ENCODE results near the gene JCAD. TPM values are rescaled to one million over a fixed set of nuclear protein-coding genes. Genes with fewer than 3 reads are reported as not detected.

The JCAD gene
- total RNA-seq, 1 experiment from 2014 or later, result not detected

GRCh38 chr10:30079408-30079807, 20.0 kb upstream of the JCAD start:
- in situ Hi-C loops (cut with HindIII; ENCODE audit: low sequenced_read_pairs), result no loop called here
- no peak for DNase-seq (ENCODE audit: low spot score)

DNA sequence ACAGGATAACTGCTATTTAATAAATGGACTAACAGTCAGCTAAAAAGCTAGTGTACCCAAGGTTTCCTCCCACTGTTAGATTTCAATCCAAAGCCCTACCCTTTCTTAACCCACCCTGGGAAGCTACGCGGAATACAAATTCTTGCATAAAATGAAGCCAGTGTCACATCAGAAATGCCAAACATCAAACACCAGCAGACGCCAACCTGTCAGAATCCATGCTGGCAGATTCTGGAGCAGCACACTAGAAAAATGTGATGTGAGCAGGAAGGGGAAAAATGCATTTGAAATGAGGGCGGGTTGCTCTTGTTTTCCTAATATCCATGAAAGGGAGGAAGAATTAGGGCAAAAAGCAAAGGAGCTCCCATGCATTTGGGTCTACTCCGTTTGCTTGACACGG, 16.1 kb upstream of the JCAD start:
- DNase-seq (ENCODE audit: low spot score), result no peak
- in situ Hi-C loops (cut with HindIII; ENCODE audit: low sequenced_read_pairs), result no loop called here

DNA sequence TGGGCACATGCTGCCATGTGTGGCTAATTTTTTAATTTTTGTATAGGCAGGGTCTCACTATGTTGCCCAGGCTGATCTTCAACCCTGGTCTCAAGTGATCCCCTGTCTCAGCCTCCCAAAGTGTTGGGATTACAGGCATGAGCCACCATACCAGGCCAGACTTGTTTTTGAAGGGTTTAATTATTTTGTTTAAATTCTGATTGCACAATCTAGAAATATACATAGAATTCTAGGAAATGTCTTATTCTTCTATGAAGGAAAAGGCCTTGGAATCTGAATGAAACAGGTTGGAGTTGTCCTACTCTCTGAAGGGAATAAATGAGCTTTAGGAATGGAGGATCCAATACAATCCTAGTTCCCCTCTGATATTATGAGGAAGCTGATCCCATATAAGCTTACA, 15.5 kb upstream of the JCAD start:
- DNase-seq (ENCODE audit: low spot score), result no peak
- in situ Hi-C loops (cut with HindIII; ENCODE audit: low sequenced_read_pairs), result no loop called here

DNA sequence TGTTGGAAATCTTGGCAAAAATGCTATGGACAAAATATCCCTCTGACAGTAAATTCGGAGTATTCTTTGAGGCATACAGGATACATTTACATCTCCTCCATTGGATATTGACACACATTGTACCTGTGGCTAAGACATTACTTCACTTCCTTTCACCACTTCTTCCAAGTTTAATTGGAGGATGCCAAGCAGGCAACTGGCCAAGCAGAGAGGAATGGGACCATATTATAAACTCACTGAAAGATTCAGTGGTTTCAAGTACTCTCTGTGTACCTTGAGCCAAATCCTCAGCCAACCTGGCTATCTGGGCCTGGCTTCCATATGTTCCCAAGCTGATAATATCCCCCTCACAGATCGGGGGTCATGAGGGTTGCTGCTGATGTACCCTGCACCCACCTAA, 14.7 kb upstream of the JCAD start:
- in situ Hi-C loops (cut with HindIII; ENCODE audit: low sequenced_read_pairs), result no loop called here
- no peak for DNase-seq (ENCODE audit: low spot score)

DNA sequence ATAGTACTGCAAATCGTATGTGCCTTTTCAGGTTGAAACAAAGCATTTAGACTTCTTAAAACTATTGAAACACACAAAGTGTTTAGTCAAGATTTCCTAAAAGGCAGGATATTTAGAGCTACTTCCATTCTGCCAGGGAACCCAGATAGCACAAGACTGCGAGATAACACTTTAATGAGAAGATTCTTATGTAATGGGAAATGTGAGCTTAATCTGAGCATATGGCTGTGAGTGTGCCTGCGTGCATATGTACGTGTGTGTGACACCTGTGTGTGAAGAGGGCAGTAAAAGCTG, 14.3 kb upstream of the JCAD start:
- in situ Hi-C loops (cut with HindIII; ENCODE audit: low sequenced_read_pairs), result no loop called here
- no peak for DNase-seq (ENCODE audit: low spot score)

DNA sequence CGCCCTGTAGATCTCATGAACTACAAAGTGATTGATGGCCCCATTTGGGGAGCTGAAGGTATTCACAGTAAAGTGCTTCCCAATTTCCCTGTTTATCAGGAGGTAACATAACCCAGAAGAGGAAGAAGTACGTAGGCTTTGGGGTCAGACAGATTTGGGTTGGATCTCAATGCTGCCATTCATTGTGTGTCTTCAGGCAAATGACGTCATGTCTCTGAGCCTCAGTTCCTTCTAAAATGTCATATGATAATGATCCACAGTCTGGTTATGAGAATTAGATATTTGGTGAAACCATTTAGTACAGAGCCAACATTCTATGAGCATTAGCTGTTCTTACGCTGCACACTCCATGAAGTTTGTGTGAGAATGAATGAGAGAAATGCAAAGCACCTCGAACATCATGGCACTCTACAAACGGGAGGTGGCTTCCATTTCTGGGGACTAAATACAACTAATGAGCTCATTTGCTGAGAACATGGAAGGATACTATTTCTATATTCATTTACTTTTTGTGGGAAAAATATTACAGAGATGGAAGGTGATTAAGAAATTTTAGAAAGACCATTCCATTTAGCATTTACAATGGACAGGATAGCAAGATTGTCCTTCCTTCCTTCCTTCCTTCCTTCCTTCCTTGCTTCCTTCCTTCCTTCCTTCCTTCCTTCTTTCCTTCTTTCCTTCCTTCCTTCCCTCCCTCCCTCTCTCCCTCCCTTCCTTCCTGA, 13.8 kb upstream of the JCAD start:
- DNase-seq (ENCODE audit: low spot score), result no peak
- in situ Hi-C loops (cut with HindIII; ENCODE audit: low sequenced_read_pairs), result no loop called here

- in situ Hi-C loops (cut with HindIII; ENCODE audit: low sequenced_read_pairs), result no loop called here
- DNase-seq (ENCODE audit: low spot score), result no peak
Measured at GRCh38 chr10:30072068-30072467, 12.7 kb upstream of the JCAD start.

DNA sequence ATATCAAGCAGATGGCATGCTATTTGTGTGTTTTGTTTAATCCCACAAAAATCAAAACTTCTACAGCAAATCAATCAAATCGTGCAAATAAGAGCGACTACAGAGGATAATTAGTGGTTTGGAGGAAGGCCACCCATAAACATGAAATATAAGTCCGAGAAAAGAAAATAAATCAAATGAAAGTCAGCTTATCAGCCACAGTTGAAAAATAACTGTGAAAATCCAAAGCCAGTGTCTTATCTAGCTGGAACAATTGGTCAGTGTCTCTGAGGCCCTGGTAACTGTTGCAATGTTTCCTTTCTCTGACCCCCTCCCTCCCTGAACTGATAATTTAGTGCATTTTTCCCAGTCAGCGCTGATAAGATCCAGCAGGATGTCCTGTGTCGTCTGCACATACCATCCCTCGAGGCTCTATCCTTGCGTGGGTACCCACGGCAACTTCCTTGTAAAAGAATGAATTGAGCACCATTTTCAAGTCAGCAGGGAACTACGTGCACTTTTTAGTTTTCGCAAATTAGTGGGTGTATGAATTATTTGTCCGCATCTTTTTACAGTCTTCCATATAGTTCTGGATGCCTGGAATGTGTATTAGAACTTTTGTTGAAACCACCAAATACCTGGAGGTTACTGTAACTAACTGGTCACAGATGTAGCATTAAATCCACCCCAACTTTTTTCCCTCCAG, 10.8 kb upstream of the JCAD start:
- in situ Hi-C loops (cut with HindIII; ENCODE audit: low sequenced_read_pairs), result no loop called here
- DNase-seq (ENCODE audit: low spot score), result no peak

DNA sequence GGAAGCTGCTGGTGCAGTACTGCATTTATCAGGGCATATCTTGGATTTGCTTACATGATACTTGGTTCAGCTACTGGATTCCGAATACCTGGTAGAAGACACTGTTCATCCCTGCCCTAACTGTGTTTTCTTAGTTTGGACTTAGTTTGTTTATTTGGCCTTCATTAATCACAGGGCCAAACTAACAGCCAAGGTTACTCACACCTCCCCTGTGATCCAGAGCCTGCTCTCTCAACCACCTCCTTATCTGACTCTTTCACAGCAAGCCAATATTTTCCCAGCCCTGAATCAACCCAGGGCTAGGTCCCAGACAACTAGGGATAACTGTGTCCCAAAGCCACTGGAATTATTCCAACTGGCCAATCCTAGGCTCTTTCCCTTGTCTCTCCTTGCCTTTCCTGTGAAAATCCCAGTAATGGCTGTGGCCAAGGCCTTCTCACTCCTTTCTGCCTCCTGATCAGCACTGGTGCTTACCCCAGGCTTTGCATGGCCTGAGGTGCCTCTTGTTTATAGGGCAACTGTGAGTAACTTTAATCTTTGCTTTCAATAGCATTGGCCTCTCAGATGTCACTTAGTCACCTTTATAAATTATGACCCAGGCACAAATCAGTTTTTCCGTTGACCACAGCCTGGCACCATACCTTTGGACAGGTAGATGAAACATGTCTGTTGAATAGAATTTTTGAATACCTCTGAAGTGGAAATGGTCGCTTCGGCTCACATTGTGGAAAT, 9.3 kb upstream of the JCAD start:
- in situ Hi-C loops (cut with HindIII; ENCODE audit: low sequenced_read_pairs), result no loop called here

GRCh38 chr10:30063099-30063498, 3.7 kb upstream of the JCAD start:
- in situ Hi-C loops (cut with HindIII; ENCODE audit: low sequenced_read_pairs), result no loop called here
- DNase-seq (ENCODE audit: low spot score), result no peak

More for the DNA sequence above, 9.3 kb upstream of the JCAD start:
- no peak for DNase-seq (ENCODE audit: low spot score)

DNA sequence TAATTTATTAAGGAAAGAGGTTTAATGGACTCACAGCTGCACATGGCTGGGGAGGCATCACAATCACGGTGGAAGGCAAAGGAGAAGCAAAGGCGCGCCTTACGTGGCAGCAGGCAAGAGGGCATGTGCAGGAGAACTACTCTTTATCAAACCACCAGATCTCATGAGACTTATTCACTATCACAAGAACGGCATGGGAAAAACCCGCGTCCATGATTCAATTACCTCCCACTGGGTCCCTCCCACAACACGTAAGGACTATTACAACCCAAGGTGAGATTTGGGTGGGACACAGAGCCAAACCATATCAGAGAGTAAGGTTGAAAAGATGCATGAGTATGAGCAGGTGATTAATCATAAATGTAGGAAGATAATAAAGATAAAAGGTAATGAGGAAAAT, 3.2 kb upstream of the JCAD start:
- in situ Hi-C loops (cut with HindIII; ENCODE audit: low sequenced_read_pairs), result no loop called here

DNA sequence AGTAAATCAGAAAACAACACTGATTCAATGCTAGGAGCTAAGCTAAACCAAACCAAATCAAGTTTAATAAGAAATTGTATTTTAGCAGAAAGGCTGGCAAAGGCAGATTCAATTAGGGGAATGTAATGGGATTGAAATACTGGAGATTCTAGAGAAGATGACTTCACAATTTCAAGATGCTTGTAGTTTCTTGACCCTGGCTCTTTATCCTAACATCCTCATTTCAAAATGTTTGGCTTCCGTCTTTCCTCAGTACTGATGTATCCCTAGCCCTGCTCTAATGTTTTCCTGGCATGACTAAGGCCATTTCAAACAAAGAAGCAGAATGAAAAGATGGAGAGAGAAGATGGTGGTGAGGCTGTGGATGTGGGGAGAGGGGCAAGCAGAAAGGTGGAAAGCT, 2.7 kb upstream of the JCAD start:
- no peak for DNase-seq (ENCODE audit: low spot score)
- in situ Hi-C loops (cut with HindIII; ENCODE audit: low sequenced_read_pairs), result no loop called here

More for the DNA sequence above, 3.2 kb upstream of the JCAD start:
- no peak for DNase-seq (ENCODE audit: low spot score)

DNA sequence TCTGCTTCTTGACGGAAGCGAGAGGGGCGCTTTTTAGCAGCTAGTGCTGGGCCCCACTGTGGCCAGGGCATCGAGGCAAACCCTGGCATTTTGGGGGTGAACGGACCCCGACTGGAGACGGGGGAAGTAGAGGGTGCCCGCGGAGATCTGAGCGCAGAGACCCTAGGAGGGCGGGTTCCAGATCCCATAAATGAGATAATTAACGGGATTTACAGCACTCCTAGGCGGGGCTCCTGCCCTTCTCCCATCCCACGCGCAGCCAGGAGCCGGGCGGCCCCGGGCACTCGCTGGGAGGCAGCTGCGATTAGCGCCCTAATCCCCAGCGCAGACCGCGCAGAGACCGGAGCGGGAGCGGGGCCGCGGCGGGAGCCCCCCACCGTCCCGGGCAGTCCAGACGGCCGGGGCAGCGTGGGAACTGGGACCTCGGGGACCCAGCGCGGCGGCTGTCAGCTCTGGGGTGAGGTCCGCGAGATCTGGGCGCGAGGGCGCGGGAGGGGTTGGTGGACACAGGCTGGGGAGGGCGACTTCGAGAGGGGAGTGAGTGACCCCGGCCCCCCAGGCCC, 735 bp downstream of the JCAD start:
- in situ Hi-C loops (cut with HindIII; ENCODE audit: low sequenced_read_pairs), result no loop called here
- DNase-seq (ENCODE audit: low spot score), result no peak

- in situ Hi-C loops (cut with HindIII; ENCODE audit: low sequenced_read_pairs), result no loop called here
- no peak for DNase-seq (ENCODE audit: low spot score)
Measured at GRCh38 chr10:30057894-30058556, 1.4 kb downstream of the JCAD start.

DNA sequence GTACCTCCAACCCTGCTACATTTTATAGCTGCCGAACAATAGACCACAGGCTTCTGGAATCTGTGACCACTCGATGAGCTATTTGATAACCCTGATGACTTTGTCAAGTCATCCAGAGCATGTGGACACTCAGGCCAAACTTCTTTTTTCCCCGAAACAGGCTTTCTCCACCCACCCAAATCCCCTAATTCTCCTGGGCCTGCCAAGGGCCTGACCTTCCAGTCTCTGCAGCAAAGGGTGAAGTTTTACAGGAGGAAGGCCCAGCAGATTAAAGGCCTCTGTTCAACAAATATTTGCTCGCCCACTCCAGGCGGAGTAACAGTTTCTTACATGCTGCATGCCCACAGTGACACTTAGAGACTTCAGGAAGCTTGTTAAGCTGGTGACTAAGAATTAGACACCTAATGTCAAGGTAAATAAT, 2.0 kb downstream of the JCAD start:
- DNase-seq (ENCODE audit: low spot score), result no peak
- in situ Hi-C loops (cut with HindIII; ENCODE audit: low sequenced_read_pairs), result no loop called here

GRCh38 chr10:30056767-30057355, 2.5 kb downstream of the JCAD start:
- DNase-seq (ENCODE audit: low spot score), result no peak
- in situ Hi-C loops (cut with HindIII; ENCODE audit: low sequenced_read_pairs), result no loop called here

DNA sequence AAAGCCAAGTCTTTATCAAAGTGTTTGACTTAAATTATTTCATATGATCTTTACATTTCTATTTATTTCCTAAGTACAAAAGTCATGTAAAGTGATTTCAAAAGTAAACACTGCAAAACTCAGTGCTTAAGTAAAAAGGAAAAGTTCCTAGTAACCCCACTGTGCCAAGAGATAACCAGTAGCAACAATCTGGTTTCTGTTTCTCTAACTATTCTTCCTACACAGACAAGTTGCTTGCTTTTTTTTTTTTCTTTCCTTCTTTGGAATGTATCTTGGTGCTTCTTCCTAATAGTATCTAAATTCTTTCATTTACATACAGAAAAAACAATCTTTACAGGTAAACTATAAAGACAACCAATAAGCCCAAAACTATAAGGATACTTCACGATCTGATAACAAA, 3.1 kb downstream of the JCAD start:
- in situ Hi-C loops (cut with HindIII; ENCODE audit: low sequenced_read_pairs), result no loop called here
- no peak for DNase-seq (ENCODE audit: low spot score)

GRCh38 chr10:30055226-30055662, 4.1 kb downstream of the JCAD start:
- in situ Hi-C loops (cut with HindIII; ENCODE audit: low sequenced_read_pairs), result no loop called here
- no peak for DNase-seq (ENCODE audit: low spot score)

DNA sequence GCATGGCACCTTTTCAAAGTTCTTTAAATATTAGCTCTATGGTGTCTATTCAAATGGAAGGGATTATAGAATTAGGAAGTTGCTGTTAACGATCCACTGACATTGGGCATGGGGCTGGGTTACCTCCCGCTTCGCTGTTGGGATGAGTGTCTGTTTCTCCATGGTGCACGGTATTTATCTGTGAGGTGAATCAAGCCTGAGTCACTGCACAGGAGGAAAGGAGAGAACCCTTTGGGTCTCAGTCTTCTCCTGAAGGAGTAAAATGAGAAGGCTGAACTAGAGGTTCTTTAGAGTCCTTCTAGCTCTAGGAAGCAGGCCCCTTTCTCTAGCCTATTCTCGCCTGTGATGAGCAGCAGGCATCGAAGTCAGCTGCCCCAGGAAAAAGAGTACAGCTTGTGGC, 7.3 kb downstream of the JCAD start:
- no peak for DNase-seq (ENCODE audit: low spot score)
- in situ Hi-C loops (cut with HindIII; ENCODE audit: low sequenced_read_pairs), result no loop called here

Measured in G401 (cell line).